ENCODE measurements around the gene FCSK.

The FCSK gene

DNA sequence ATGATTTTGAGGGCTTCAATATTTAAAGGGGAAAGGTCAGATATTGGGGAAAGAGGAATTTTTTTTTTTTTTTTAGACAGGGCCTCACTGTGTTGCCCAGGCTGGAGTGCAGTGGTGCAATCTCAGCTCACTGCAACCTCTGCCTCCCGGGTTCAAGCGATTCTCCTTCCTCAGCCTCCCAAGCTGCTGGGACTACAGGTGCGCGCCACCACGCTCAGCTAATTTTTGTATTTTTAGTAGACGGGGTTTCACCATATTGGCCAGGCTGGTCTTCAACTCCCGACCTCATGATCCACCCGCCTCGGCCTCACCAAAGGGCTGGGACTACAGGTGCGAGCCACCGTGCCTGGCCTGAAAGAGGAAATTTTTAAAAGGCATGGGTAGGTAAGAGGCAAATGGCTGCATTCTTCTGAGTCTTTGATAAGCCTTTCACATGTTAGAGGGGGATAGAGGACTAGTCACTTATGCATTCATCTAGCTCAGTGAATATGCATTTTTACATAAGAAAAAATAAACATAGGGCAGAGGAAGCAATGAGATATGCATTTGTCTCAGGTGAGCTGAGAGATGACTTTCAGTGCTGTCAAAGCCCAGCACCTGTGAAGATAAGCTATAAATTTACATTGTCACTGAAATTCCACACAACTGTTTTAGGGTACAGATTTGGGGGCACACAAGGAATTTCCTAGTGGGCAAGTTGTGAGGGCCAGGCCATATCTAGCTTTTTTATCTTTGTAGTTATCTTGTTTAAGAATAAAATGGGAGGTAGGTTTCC lies 1.1 kb upstream of the FCSK start:
- in situ Hi-C loops (cut with MboI; ENCODE audit: low sequenced_read_pairs), result no loop called here

GRCh38 chr16:70453892-70454221 lies 538 bp upstream of the FCSK start:
- in situ Hi-C loops (cut with MboI; ENCODE audit: low sequenced_read_pairs), result no loop called here

DNA sequence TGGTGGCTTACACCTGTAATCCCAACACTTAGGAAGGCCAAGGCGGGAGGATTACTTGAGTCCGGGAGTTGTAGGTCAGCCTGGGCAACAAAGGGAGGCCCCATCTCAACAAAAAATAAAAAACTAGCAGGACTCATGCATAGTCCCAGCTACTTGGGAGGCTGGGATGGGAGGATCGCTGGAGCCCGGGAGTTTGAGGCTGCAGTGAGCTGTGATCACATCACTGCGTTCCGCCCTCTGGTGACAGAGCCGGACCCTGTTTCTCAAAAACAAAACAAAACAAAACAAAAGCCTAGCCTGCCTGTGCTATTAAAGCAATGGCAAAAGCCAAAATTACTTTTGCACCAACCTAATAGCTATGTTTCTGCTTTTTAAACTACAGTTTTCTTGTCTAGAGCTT lies 1.5 kb downstream of the FCSK start:
- in situ Hi-C loops (cut with MboI; ENCODE audit: low sequenced_read_pairs), result no loop called here

- in situ Hi-C loops (cut with MboI; ENCODE audit: low sequenced_read_pairs), result no loop called here
Observed at GRCh38 chr16:70457446-70458166, 3.2 kb downstream of the FCSK start.

DNA sequence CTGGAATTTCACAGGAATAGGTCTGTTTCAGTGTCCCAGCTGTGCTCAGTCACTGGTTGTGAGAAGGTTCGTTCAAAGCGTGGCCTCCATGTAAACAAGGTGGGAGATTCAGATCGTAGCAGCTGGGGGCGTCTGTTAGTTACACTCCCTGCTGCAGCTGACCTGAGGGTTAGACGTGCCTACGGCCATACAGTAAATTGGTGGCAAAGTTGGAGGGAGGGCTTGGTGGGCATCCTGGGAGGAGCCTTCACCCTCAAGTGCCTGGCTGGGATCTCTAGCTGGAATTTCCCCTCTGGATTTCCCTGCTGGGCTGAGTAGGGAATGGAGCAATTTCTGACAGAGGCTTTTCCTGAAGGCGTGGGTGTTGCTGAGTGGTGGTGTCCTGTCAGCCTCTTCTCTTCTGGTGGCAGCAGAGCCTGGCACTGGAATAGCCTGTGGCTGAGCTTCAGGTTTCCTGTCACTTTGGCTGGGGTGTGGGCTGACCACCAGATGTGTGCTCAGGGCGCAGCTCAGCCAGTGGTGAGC lies 6.4 kb downstream of the FCSK start:
- in situ Hi-C loops (cut with MboI; ENCODE audit: low sequenced_read_pairs), result no loop called here

DNA sequence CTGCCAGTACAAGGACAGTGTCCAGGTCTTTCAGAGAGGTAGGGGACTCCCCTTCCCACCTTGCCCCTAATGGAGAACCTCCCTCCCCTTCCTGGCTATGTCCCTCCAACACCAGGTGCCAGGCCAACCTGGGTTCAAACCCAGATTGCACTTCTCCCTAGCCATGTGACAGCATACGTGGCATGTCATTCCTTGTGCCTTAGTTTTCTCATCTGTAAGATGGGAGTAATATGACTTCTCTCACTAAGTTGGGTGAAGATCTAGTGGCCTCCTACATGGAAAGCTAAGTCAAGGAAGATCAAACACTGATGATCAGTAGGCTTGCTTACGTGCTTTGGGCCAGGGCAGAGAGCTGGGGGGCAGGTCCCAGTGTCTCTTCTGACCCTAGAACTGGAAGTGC lies 8.8 kb downstream of the FCSK start:
- in situ Hi-C loops (cut with MboI; ENCODE audit: low sequenced_read_pairs), result no loop called here

GRCh38 chr16:70465999-70466804 lies 11.8 kb downstream of the FCSK start:
- in situ Hi-C loops (cut with MboI; ENCODE audit: low sequenced_read_pairs), result no loop called here

DNA sequence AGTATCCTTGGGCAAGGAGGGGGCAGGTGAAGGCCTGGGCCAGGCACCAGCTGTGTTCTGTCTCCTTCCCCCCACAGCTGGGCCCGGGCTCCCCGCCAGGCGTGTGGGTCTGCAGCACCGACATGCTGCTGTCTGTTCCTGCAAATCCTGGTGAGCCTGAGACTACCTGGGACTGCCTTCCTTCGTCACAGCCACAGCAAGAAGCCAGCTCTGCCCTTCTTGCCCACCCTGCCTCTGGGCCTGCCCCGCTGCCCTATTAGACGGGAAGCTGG lies 12.3 kb downstream of the FCSK start:
- in situ Hi-C loops (cut with MboI; ENCODE audit: low sequenced_read_pairs), result no loop called here

GRCh38 chr16:70467113-70467512 lies 12.7 kb downstream of the FCSK start:
- in situ Hi-C loops (cut with MboI; ENCODE audit: low sequenced_read_pairs), result no loop called here

GRCh38 chr16:70467608-70468007 lies 13.2 kb downstream of the FCSK start:
- in situ Hi-C loops (cut with MboI; ENCODE audit: low sequenced_read_pairs), result no loop called here

DNA sequence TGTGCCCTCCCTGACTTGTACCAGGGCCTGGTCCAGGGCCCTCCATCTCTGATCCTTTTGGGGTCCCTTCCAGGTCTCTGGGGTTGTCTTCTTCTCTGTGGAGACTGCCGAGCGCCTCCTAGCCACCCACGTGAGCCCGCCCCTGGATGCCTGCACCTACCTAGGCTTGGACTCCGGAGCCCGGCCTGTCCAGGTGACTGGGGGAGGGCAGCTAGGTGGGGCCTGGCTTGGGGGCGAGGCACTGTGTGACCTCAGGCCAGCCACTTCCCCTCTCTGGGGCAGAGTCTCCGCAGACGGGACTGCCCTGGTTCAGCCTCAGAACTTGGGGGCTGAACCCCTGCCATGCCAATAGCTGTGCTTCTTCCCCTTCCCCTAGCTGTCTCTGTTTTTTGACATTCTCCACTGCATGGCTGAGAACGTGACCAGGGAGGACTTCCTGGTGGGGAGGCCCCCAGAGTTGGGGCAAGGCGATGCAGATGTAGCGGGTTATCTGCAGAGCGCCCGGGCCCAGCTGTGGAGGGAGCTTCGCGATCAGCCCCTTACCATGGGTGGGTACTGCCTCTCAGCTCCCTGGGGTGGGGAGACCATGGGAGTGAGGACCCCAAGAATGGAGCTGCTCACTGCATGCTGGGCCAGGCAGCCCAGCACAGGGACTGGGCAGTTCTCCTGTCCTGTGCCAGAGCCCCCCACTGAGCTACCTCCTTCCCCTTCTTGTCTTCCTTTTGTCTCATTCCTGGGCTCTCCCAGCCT lies 14.6 kb downstream of the FCSK start:
- in situ Hi-C loops (cut with MboI; ENCODE audit: low sequenced_read_pairs), result no loop called here

GRCh38 chr16:70470141-70470926 lies 15.9 kb downstream of the FCSK start:
- in situ Hi-C loops (cut with MboI; ENCODE audit: low sequenced_read_pairs), result no loop called here

DNA sequence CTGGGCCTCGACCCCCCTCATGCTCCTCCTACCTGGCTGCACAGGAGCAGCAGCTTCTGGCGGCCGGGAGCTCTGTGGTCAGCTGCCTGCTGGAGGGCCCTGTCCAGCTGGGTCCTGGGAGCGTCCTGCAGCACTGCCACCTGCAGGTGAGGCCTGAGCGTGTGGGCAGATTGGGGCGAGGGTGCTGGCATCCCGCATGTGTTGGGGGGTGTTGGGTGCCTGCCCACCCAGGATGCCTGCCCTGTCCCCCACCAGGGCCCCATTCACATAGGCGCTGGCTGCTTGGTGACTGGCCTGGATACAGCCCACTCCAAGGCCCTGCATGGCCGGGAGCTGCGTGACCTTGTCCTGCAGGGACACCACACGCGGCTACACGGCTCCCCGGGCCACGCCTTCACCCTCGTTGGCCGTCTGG lies 16.5 kb downstream of the FCSK start:
- in situ Hi-C loops (cut with MboI; ENCODE audit: low sequenced_read_pairs), result no loop called here

DNA sequence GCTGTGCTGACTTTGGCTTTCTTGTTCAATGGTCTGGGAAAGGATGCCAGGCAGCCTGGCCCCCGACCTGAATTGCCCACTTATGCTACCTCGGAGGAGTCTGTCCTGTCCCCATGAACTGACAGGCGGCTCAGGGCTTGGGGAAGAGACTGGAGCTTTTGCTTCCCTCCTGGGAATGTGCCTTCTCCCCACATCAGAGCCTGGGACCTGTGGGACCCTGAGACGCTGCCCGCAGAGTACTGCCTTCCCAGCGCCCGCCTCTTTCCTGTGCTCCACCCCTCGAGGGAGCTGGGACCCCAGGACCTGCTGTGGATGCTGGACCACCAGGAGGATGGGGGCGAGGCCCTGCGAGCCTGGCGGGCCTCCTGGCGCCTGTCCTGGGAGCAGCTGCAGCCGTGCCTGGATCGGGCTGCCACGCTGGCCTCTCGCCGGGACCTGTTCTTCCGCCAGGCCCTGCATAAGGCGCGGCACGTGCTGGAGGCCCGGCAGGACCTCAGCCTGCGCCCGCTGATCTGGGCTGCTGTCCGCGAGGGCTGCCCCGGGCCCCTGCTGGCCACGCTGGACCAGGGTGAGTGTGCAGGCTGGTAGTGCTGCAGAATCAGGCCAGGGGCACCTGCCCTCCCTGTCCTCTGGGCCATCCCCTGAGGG lies 18.5 kb downstream of the FCSK start:
- in situ Hi-C loops (cut with MboI; ENCODE audit: low sequenced_read_pairs), result no loop called here

GRCh38 chr16:70473446-70474319 lies 19.3 kb downstream of the FCSK start:
- in situ Hi-C loops (cut with MboI; ENCODE audit: low sequenced_read_pairs), result no loop called here

GRCh38 chr16:70474320-70475053 lies 20.1 kb downstream of the FCSK start:
- in situ Hi-C loops (cut with MboI; ENCODE audit: low sequenced_read_pairs), result no loop called here

DNA sequence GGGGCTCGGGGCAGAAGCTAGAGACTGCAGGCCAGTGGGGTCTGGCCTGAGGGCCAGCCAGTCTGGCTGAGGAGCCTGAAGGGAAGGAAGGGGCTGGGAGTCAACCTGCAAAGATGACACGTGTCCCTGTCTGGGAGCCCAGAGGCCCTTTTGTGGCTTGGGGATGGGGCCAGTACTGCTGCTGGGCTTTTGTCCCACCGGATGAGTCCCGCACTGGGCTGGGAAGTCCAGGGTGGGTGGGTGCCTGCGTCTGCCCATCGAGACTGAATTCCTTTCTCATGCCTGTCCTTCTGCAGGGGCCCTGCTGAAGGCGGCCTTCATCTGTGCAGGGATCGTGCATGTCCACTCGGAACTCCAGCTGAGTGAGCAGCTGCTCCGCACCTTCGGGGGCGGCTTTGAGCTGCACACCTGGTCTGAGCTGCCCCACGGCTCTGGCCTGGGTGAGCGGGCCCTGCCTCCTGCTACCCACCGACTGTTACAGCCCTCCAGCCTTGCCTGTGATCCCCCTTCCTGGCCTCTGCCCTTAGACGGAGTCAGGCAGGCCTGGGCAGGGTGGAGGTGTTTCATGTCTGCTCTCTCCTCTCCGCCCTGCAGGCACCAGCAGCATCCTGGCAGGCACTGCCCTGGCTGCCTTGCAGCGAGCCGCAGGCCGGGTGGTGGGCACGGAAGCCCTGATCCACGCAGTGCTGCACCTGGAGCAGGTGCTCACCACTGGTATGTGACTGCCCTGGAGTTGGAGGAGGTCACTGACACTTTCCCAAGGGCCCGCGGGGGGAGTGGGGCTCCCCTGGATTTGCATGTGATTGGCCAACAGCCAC lies 20.9 kb downstream of the FCSK start:
- in situ Hi-C loops (cut with MboI; ENCODE audit: low sequenced_read_pairs), result no loop called here
